Measurements from ENCODE around the gene HOXD9. TPM values are rescaled to one million over a fixed set of nuclear protein-coding genes. Genes with fewer than 3 reads are reported as not detected.

The HOXD9 gene
- total RNA-seq, 1 donor from 2014 or later, result not detected

- no peaks in the 10 kb centered on the region for H3K36me3 ChIP-seq (ENCODE audit: control insufficient read depth, insufficient read depth, low read length)
- no peak overlapping the region for H3K4me3 ChIP-seq (ENCODE audit: low read depth, low read length)
- TF ChIP-seq CTCF (IDR thresholded peaks at IDR 0.05; ENCODE audit: insufficient read depth, low read length, severe bottlenecking), result no peak
- FAIRE-seq (peak; percentile 52), DNase-seq (ENCODE audit: low read depth) (no peak)
- peaks cover 80% of the 10 kb centered on the region for H3K27me3 ChIP-seq (ENCODE audit: control insufficient read depth, insufficient read depth, low read length)
Measured at GRCh38 chr2:176088937-176089842, 33.3 kb upstream of the HOXD9 start.

DNA sequence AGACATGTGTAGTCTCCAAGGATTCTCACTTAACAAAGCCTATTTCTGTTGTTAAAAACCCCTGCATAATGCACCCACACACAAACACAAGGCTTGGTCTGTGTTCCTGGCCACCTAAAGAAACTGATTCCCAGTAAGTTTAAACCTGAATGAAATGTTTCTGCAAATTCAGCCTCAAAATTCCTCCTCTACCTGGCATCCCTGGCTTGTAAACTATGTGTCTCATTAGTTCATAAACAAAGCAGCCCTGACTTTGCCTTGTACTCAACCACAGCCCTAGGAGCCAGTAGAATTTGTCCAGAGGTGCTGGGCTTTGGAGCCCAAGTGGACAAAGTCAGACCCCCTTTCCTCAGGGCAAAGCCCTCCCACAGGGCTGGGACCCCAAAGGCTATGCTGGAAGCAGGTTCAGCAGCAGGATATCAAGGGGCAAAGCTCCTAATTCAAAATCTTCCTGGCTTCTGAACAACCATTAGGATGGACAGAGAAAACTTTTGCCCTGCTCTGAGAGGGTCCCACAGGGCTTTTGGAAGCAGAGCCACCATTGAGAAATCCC is 32.6 kb upstream of the HOXD9 start:
- TF ChIP-seq CTCF (IDR thresholded peaks at IDR 0.05; ENCODE audit: insufficient read depth, low read length, severe bottlenecking), result no peak
- no peak for DNase-seq (ENCODE audit: low read depth)
- no peaks in the 10 kb centered on the region for H3K36me3 ChIP-seq (ENCODE audit: control insufficient read depth, insufficient read depth, low read length)
- H3K4me3 ChIP-seq (ENCODE audit: low read depth, low read length), result no peak overlapping the region
- H3K27me3 ChIP-seq (ENCODE audit: control insufficient read depth, insufficient read depth, low read length), result peaks cover 79% of the 10 kb centered on the region
- no peak for FAIRE-seq

GRCh38 chr2:176090862-176091261 is 31.7 kb upstream of the HOXD9 start:
- DNase-seq (ENCODE audit: low read depth), result no peak
- Histone ChIP-seq H3K36me3 (ENCODE audit: control insufficient read depth, insufficient read depth, low read length) (no peaks in the 10 kb centered on the region), H3K4me3 (ENCODE audit: low read depth, low read length) (no peak overlapping the region), H3K27me3 (ENCODE audit: control insufficient read depth, insufficient read depth, low read length) (peaks cover 72% of the 10 kb centered on the region)
- no peak for TF ChIP-seq CTCF (IDR thresholded peaks at IDR 0.05; ENCODE audit: insufficient read depth, low read length, severe bottlenecking)
- no peak for FAIRE-seq

DNA sequence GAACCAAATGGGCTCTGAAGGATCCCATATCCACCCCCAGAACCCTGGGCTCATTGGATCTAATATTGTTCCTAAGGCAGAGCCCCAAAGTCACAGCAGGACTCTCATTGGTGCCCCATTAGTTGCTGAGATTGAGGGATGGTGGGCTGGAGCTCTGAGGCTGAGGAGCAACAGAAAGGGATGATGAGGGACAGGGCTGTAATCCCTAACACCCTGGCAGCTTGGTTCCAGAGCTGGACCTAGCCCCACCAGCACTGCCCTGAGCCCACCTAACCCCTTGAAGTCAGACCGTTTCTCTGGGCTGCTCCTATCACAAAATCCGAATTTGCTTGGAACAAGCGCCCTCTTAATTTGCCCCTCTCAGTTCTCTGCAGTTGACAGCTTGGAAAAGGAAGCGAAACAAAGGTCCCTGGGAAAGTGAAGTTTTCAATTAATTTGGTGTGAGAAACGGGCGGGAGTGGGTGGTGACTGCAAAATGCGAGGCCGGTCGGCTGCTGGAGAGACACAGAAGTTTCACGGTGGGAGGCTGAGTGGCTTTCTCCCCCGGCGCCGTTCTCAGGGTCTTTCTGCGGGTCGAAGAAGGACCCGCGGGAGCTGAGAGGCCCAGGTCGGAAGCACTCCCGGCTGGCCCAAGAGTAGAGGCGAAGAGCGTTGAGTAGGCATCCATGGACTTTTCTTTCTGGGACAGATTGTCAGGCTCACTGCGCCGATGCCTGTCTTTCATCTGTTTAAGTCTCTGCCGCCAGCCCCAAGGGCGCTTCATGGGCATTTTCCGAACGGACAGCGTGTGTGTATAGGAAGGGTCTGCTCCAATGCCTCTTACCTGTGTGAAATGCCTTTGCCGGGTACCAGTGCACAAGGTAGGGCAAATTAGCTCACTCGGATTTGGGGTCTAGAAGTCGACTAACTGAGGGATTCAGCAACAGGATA is 30.9 kb upstream of the HOXD9 start:
- FAIRE-seq, result no peak
- H3K36me3 ChIP-seq (ENCODE audit: control insufficient read depth, insufficient read depth, low read length), result no peaks in the 10 kb centered on the region
- H3K27me3 ChIP-seq (ENCODE audit: control insufficient read depth, insufficient read depth, low read length), result peaks cover 68% of the 10 kb centered on the region
- no peak overlapping the region for H3K4me3 ChIP-seq (ENCODE audit: low read depth, low read length)
- no peak for TF ChIP-seq CTCF (IDR thresholded peaks at IDR 0.05; ENCODE audit: insufficient read depth, low read length, severe bottlenecking)
- no peak for DNase-seq (ENCODE audit: low read depth)

DNA sequence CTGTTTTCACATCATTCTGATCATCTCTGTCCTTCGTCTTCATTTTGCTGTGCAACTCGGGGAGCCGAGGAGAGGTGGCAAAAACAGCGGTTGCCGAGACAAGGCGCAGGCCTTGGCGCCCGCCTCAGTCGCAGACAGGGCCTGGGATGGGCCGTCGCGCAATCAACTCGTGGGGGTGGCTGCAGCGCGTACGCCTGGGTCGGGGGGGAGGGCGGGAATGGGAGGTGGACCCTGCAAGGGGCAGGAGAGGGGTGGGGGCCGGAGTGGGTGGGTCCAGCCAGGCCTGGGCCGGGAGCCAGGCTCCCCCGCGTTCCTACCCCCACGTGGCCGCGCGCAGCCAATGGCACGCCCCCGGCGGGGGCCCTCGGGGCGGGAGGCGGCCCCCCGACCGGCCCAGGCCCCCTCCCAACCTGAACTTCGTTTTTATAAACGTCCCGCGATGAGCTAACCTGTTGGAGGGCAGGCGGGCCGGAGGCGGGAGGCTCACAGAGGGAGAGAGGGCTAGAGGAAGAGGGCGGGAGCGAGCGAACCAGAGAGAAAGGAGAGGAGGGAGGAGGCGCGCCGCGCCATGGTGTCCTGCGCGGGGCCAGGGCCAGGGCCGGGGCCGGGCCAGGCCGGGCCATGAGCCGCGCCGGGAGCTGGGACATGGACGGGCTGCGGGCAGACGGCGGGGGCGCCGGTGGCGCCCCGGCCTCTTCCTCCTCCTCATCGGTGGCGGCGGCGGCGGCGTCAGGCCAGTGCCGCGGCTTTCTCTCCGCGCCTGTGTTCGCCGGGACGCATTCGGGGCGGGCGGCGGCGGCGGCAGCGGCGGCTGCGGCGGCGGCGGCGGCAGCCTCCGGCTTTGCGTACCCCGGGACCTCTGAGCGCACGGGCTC is 30.0 kb upstream of the HOXD9 start, which contains the start of gene HOXD13:
TSS of gene HOXD13 (plus strand) at position 452 of the 875 bp plus-strand sequence. CDS start at position 622, 170 bp downstream.
- TF ChIP-seq CTCF (IDR thresholded peaks at IDR 0.05; ENCODE audit: insufficient read depth, low read length, severe bottlenecking), result no peak
- Histone ChIP-seq H3K27me3 (ENCODE audit: control insufficient read depth, insufficient read depth, low read length) (peaks cover 72% of the 10 kb centered on the region), H3K4me3 (ENCODE audit: low read depth, low read length) (no peak within 1 kb of the TSS), H3K36me3 (ENCODE audit: control insufficient read depth, insufficient read depth, low read length) (no peaks in the 10 kb centered on the region)
- FAIRE-seq, result no peak
- no peak for DNase-seq (ENCODE audit: low read depth)
